Activated CD8-positive, alpha-beta T cell treated with anti-CD3 and anti-CD28 coated beads for 36 hours (primary cell): ENCODE data around the gene UNC13A. TPM values are rescaled to one million over a fixed set of nuclear protein-coding genes. Genes with fewer than 3 reads are reported as not detected.
"Not testable (repeated sequence)": the region's sequence is repeated elsewhere in the genome, so short reads cannot be mapped to it uniquely, and the experiment has no call there.

ENCODE experiments used
- ATAC-seq: fragments of 200-7000 bp; cut with Tn5 transposase; one replicate; pipeline ENCODE4 v1.10.0; 2021; ENCODE audit warnings: mild to moderate bottlenecking, moderate library complexity
- CTCF ChIA-PET: fragments of 350-600 bp; sonication (Branson Sonifier 250); formaldehyde crosslinking; loops from one replicate; lab custom pipeline; 2021; ENCODE audit warnings: antibody characterized with exemption; lab: Charles Lee
- POLR2A ChIA-PET: fragments of 350-600 bp; sonication (Branson Sonifier 250); formaldehyde crosslinking; loops from one replicate; lab custom pipeline; 2021; ENCODE audit warnings: antibody characterized with exemption; lab: Charles Lee
- DNase-seq: peaks from one replicate; pipeline ENCODE4 v3.0.0-alpha.2; 2020
- H3K27ac Mint-ChIP-seq: one replicate; pipeline ENCODE4 v1.8.0; 2021; ENCODE audit warnings: mild to moderate bottlenecking, mixed read lengths
- H3K27me3 Mint-ChIP-seq: one replicate; pipeline ENCODE4 v1.8.0; 2021; ENCODE audit warnings: mixed read lengths
- H3K36me3 Mint-ChIP-seq: one replicate; pipeline ENCODE4 v1.8.0; 2021; ENCODE audit warnings: low read depth, mixed read lengths
- H3K4me1 Mint-ChIP-seq: one replicate; pipeline ENCODE4 v1.8.0; 2021; ENCODE audit warnings: low read depth, mixed read lengths
- H3K4me3 Mint-ChIP-seq: one replicate; pipeline ENCODE4 v1.8.0; 2021; ENCODE audit warnings: mild to moderate bottlenecking, moderate library complexity, mixed read lengths
- H3K9me3 Mint-ChIP-seq: one replicate; pipeline ENCODE4 v1.8.0; 2021; ENCODE audit warnings: mixed read lengths
- CTCF ChIP-seq: fragments of 200-600 bp; IDR thresholded peaks from one replicate; pipeline ENCODE4 v1.8.0; 2022; ENCODE audit warnings: antibody characterized with exemption, mild to moderate bottlenecking
- intact Hi-C: fragments of 100-400 bp; cut with micrococcal nuclease; formaldehyde crosslinking; loops from one replicate; pipeline ENCODE4 v1.10.0; 2022
- total RNA-seq, 2 experiments: library from RNA; stranded (reverse); gene quantifications; one replicate each; pipeline ENCODE4 v1.2.3, GENCODE V29; 2021

The UNC13A gene
- total RNA-seq, 2 experiments from 2014 or later, result not detected

GRCh38 chr19:17598953-17599352 is 89.2 kb downstream of the UNC13A start:
- H3K27ac Mint-ChIP-seq, result no peak overlapping the region
- no peaks in the 10 kb centered on the region for H3K36me3 Mint-ChIP-seq
- no peaks in the 10 kb centered on the region for H3K4me1 Mint-ChIP-seq
- peaks cover 20% of the 10 kb centered on the region for H3K27me3 Mint-ChIP-seq
- DNase-seq (no peak), ATAC-seq (no peak)
- intact Hi-C loops, result no loop called here
- no peak overlapping the region for H3K4me3 Mint-ChIP-seq
- ChIA-PET CTCF (no interaction called here), POLR2A (no interaction called here)
- no peaks in the 10 kb centered on the region for H3K9me3 Mint-ChIP-seq
- no peak for TF ChIP-seq CTCF

- peaks cover 14% of the 10 kb centered on the region for H3K27me3 Mint-ChIP-seq
- POLR2A ChIA-PET, CTCF ChIA-PET: not testable (repeated sequence)
Observed at GRCh38 chr19:17598063-17598462, 90.1 kb downstream of the UNC13A start.

GRCh38 chr19:17594296-17594695 is 93.9 kb downstream of the UNC13A start:
- H3K9me3 Mint-ChIP-seq, H3K4me3 Mint-ChIP-seq, ATAC-seq, CTCF ChIA-PET, H3K36me3 Mint-ChIP-seq, H3K27ac Mint-ChIP-seq, DNase-seq, intact Hi-C loops, H3K4me1 Mint-ChIP-seq, POLR2A ChIA-PET, H3K27me3 Mint-ChIP-seq: not testable (repeated sequence)

More at GRCh38 chr19:17598063-17598462, 90.1 kb downstream of the UNC13A start:
- DNase-seq, ATAC-seq, H3K9me3 Mint-ChIP-seq, H3K36me3 Mint-ChIP-seq, H3K27ac Mint-ChIP-seq, H3K4me1 Mint-ChIP-seq, H3K4me3 Mint-ChIP-seq, intact Hi-C loops: not testable (repeated sequence)

DNA sequence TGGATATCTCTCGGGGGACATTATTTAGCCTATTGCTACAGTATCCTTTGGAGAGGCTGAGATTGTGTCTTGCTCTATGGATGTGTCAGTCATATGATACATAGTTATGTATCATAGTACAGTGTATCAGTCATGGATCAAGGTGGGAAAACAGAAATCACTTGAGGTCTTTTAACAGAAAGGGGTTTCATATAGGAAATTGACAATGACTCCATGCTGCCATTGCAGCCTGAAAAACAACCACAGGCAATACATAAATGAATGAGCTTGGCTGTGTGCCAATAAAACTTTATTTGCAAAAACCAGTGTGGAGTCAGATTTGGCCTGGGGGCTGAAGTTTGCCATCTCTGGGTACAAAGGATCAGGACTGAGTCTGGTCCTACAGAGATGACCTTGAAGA is 97.3 kb downstream of the UNC13A start:
- ATAC-seq (peak; percentile 65), DNase-seq (no peak)
- no peak for TF ChIP-seq CTCF
- Mint-ChIP-seq H3K27me3 (peaks cover 6% of the 10 kb centered on the region), H3K36me3 (no peaks in the 10 kb centered on the region), H3K9me3 (no peaks in the 10 kb centered on the region), H3K4me1 (no peaks in the 10 kb centered on the region), H3K27ac (no peak overlapping the region), H3K4me3 (no peak overlapping the region)
- ChIA-PET POLR2A (no interaction called here), CTCF (no interaction called here)
- intact Hi-C loops, result no loop called here

DNA sequence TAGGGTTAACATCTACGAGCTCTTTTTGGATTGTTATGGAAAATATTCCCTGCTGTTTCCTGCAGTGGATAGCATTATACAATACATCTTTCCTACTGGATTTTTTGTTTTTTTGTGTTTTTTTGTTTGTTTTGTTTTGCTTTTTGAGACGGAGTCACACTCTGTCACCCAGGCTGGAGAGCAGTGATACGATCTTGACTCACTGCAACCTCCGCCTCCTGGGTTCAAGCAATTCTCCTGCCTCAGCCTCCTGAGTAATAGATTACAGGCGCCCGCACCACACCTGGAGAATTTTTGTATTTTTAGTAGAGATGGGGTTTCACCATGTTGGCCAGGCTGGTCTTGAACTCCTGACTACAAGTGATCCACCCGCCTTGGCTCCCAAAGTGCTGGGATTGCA is 102.8 kb downstream of the UNC13A start:
- not testable (repeated sequence) for ATAC-seq
- CTCF ChIA-PET, result interaction anchor here (0.6 to 1.5 kb wide), 4 partner anchors 12 to 255 kb away, joined by 3 to 6 read pairs (median 5); no protein-coding TSS in a partner anchor

GRCh38 chr19:17584132-17584531 is 104.0 kb downstream of the UNC13A start:
- no peak overlapping the region for H3K27ac Mint-ChIP-seq
- ATAC-seq, result no peak
- CTCF ChIA-PET, result interaction anchor here (1.3 to 1.5 kb wide), 2 partner anchors 10 to 13 kb away, joined by 3 to 5 read pairs; no protein-coding TSS in a partner anchor

More for the DNA sequence above, 102.8 kb downstream of the UNC13A start:
- peaks cover 18% of the 10 kb centered on the region for H3K36me3 Mint-ChIP-seq
- H3K9me3 Mint-ChIP-seq, DNase-seq, H3K27me3 Mint-ChIP-seq, intact Hi-C loops, H3K27ac Mint-ChIP-seq, H3K4me1 Mint-ChIP-seq, H3K4me3 Mint-ChIP-seq: not testable (repeated sequence)
- POLR2A ChIA-PET, result interaction anchor here (0.7 to 0.8 kb wide), 3 partner anchors 9 to 254 kb away, joined by 3 read pairs; no protein-coding TSS in a partner anchor

More at GRCh38 chr19:17584132-17584531, 104.0 kb downstream of the UNC13A start:
- TF ChIP-seq CTCF, result no peak
- no peaks in the 10 kb centered on the region for H3K4me1 Mint-ChIP-seq
- intact Hi-C loops, result no loop called here
- no peak for DNase-seq
- peaks cover 30% of the 10 kb centered on the region for H3K36me3 Mint-ChIP-seq
- H3K27me3 Mint-ChIP-seq, result no peaks in the 10 kb centered on the region
- POLR2A ChIA-PET, result no interaction called here
- no peaks in the 10 kb centered on the region for H3K9me3 Mint-ChIP-seq
- no peak overlapping the region for H3K4me3 Mint-ChIP-seq
